GM19328 (cell line): ENCODE measurements around the gene KLHL12.
"Not testable (repeated sequence)": the region's sequence is repeated elsewhere in the genome, so short reads cannot be mapped to it uniquely, and the experiment has no call there.

ENCODE experiments used
- ATAC-seq: cut with Tn5 transposase; IDR thresholded peaks from one replicate; pipeline ENCODE4 v1.9.1; 2021; ENCODE audit warnings: mild to moderate bottlenecking, moderate library complexity; ENCODE audit not compliant: unreplicated experiment

The KLHL12 gene

GRCh38 chr1:202952099-202952498 lies 25.1 kb upstream of the KLHL12 start:
- no peak for ATAC-seq

- ATAC-seq, result no peak
Measured at GRCh38 chr1:202951437-202951836, 24.4 kb upstream of the KLHL12 start.

- no peak for ATAC-seq
Measured at GRCh38 chr1:202945483-202945882, 18.4 kb upstream of the KLHL12 start.

GRCh38 chr1:202944438-202944921 lies 17.4 kb upstream of the KLHL12 start:
- ATAC-seq, result no peak

- ATAC-seq, result no peak
Measured at GRCh38 chr1:202942426-202942825, 15.4 kb upstream of the KLHL12 start.

- ATAC-seq, result no peak
Measured at GRCh38 chr1:202941372-202941771, 14.3 kb upstream of the KLHL12 start.

- no peak for ATAC-seq
Measured at GRCh38 chr1:202940561-202940960, 13.5 kb upstream of the KLHL12 start.

- no peak for ATAC-seq
Measured at GRCh38 chr1:202938287-202938925, 11.4 kb upstream of the KLHL12 start.

GRCh38 chr1:202936409-202936808 lies 9.4 kb upstream of the KLHL12 start:
- ATAC-seq, result not testable (repeated sequence)

GRCh38 chr1:202935844-202936243 lies 8.8 kb upstream of the KLHL12 start:
- no peak for ATAC-seq

- ATAC-seq, result no peak
Measured at GRCh38 chr1:202934755-202935154, 7.7 kb upstream of the KLHL12 start.

GRCh38 chr1:202932476-202932875 lies 5.4 kb upstream of the KLHL12 start:
- ATAC-seq, result no peak

- ATAC-seq, result no peak
Measured at GRCh38 chr1:202923533-202923932, 3.5 kb downstream of the KLHL12 start.

- no peak for ATAC-seq
Measured at GRCh38 chr1:202919615-202920014, 7.4 kb downstream of the KLHL12 start.

- no peak for ATAC-seq
Measured at GRCh38 chr1:202915146-202915545, 11.9 kb downstream of the KLHL12 start.

GRCh38 chr1:202912476-202912875 lies 14.6 kb downstream of the KLHL12 start:
- not testable (repeated sequence) for ATAC-seq

- ATAC-seq, result no peak
Measured at GRCh38 chr1:202909494-202909893, 17.5 kb downstream of the KLHL12 start.

- ATAC-seq, result no peak
Measured at GRCh38 chr1:202908998-202909397, 18.0 kb downstream of the KLHL12 start.

- ATAC-seq, result no peak
Measured at GRCh38 chr1:202905331-202905730, 21.7 kb downstream of the KLHL12 start.

GRCh38 chr1:202903808-202904207 lies 23.2 kb downstream of the KLHL12 start:
- ATAC-seq, result not testable (repeated sequence)

- no peak for ATAC-seq
Measured at GRCh38 chr1:202901555-202901954, 25.5 kb downstream of the KLHL12 start.

- ATAC-seq, result no peak
Measured at GRCh38 chr1:202892501-202892900, 34.5 kb downstream of the KLHL12 start.

- no peak for ATAC-seq
Measured at GRCh38 chr1:202890392-202890791, 36.6 kb downstream of the KLHL12 start.
